H7 (cell line): ENCODE measurements around the gene TXLNG. TPM values are rescaled to one million over a fixed set of nuclear protein-coding genes. Genes with fewer than 3 reads are reported as not detected.

Experiments used
- DNase-seq: peaks from one replicate; pipeline ENCODE4 v3.0.0; 2012
- H3K27me3 ChIP-seq: 2 replicates; pipeline ENCODE4 v1.6.0; 2011; ENCODE audit warnings: mild to moderate bottlenecking, low read length; ENCODE audit not compliant: control insufficient read depth, insufficient read depth
- H3K36me3 ChIP-seq: replicated peaks from 2 replicates; pipeline ENCODE4 v1.5.1; 2011; ENCODE audit warnings: low read length; ENCODE audit not compliant: control insufficient read depth, insufficient read depth
- H3K4me3 ChIP-seq: 2 replicates; pipeline ENCODE4 v1.5.1; 2011; ENCODE audit warnings: low read depth, mild to moderate bottlenecking, control low read depth, low read length, moderate library complexity; ENCODE audit not compliant: insufficient read depth
- total RNA-seq: library from RNA; depleted of rRNA; stranded (reverse); fragments of >200 nt; shearing (Covaris generic); gene quantifications from 2 replicates; pipeline ENCODE4 v1.2.3, GENCODE V29; 2014

Gene TXLNG
- total RNA-seq, 1 experiment from 2014 or later, result 35.6 TPM

DNA sequence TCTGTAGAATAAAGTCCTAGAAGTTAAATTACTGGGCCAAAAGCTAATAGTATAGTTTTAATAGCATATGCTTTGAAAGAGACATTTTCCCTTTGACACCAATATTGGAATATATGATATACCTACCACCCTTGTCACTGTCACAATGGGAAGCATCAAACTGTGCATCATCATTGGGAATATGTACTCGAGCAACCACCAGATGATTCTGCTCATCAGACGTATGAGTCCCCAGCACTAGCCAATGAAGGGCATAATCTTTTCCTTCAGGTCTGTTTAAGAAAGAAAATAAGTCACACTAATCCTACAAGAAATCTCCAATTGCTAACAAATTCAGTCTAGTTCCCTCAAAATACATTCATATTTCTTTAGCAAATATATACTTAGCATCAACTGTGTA lies 76.6 kb downstream of the TXLNG start:
- no peak for DNase-seq
- Histone ChIP-seq H3K36me3 (peaks cover 40% of the 10 kb centered on the region), H3K27me3 (no peaks in the 10 kb centered on the region), H3K4me3 (no peak overlapping the region)

DNA sequence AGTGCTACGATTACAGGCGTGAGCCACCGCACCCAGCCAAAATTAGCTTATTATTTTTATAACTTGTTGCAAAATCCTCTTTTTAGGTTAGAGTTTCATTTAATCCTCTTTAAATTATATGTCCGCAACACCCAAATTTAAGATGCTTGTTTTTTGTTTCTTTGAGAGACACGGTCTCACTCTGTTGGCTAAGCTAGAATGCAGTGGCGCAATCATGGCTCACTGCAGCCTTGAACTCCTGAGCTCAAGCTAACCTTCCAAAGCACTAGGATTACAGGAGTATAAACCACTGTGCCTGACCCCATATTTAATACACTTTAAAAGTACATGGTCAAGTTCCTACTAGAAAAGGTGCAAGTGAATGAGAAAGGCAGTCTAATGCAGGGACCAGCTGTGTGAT lies 81.7 kb downstream of the TXLNG start:
- Histone ChIP-seq H3K27me3 (no peaks in the 10 kb centered on the region; the same call in 1 of the 2 replicates), H3K4me3 (no peak overlapping the region), H3K36me3 (peaks cover 11% of the 10 kb centered on the region)
- no peak for DNase-seq

DNA sequence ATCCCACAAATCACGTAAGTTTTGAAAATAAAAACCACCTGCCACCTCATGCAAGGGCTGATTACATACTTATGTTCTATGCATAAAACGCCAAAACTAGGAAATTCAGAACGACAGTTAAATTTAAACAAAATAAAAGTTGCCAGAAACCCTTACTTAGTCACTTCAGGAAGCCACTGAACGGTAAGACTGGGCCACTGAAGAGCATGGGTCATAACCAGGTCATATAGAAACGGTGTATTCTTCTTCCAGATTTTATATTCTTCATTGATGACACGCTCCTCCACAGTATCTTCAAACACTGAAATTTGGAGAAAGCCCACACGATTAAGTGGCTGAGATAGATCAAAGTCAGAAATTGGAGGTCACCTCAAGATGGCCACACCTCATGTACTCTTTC lies 82.7 kb downstream of the TXLNG start:
- H3K27me3 ChIP-seq, result no peaks in the 10 kb centered on the region; the same call in 1 of the 2 replicates
- peaks cover 10% of the 10 kb centered on the region for H3K36me3 ChIP-seq
- no peak for DNase-seq
- H3K4me3 ChIP-seq, result peak overlapping the region; percentile 95

- DNase-seq, result peak; percentile 88
- Histone ChIP-seq H3K4me3 (peak overlapping the region; percentile 95), H3K36me3 (peaks cover 10% of the 10 kb centered on the region), H3K27me3 (no peaks in the 10 kb centered on the region; the same call in 1 of the 2 replicates)
These were observed 83.3 kb downstream of the TXLNG start for GRCh38 chrX:16869393-16870094.

GRCh38 chrX:16870095-16870861 lies 84.0 kb downstream of the TXLNG start, which contains the start of gene RBBP7:
Gene RBBP7 (minus strand): TSS chrX:16870362. CDS start chrX:16870053, 309 bp downstream.
- peak; percentile 99 for DNase-seq
- H3K27me3 ChIP-seq, result no peaks in the 10 kb centered on the region; the same call in 1 of the 2 replicates
- H3K4me3 ChIP-seq, result peak within 1 kb of the TSS; percentile 95

GRCh38 chrX:16870862-16871815 lies 84.9 kb downstream of the TXLNG start:
- H3K36me3 ChIP-seq, result peaks cover 8% of the 10 kb centered on the region
- peak; percentile 60 for DNase-seq
- H3K27me3 ChIP-seq, result no peaks in the 10 kb centered on the region; the same call in 1 of the 2 replicates
- peak overlapping the region; percentile 71 for H3K4me3 ChIP-seq

More at GRCh38 chrX:16870095-16870861, 84.0 kb downstream of the TXLNG start, which contains the start of gene RBBP7:
- peaks cover 10% of the 10 kb centered on the region for H3K36me3 ChIP-seq

- H3K36me3 ChIP-seq, result peaks cover 1% of the 10 kb centered on the region
- H3K4me3 ChIP-seq, result no peak overlapping the region
- no peak for DNase-seq
- H3K27me3 ChIP-seq, result no peaks in the 10 kb centered on the region; the same call in 1 of the 2 replicates
These were observed 86.8 kb downstream of the TXLNG start for GRCh38 chrX:16873106-16873505.

- H3K36me3 ChIP-seq, result no peaks in the 10 kb centered on the region
These were observed 88.3 kb downstream of the TXLNG start for GRCh38 chrX:16874458-16875095.

DNA sequence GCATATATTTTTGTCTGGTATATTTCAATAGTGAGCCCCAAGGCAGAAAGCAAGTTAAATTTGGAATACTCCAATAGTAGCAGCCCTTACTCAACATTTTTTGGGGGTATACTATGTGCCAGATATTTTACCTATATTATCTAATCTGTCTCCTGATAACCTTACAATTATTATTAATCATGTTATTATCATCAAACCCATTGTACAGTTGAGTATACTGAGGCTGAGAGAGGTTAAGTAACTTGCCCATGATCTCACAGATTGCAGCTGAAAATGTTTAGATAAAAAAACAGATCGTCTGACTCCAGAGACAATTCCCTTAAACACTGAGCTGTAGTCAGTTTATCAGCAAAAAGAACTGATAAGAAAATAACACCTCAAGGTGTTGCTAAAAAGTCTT lies 90.4 kb downstream of the TXLNG start:
- Histone ChIP-seq H3K27me3 (peaks cover 3% of the 10 kb centered on the region), H3K4me3 (no peak overlapping the region)
- no peak for DNase-seq

More at GRCh38 chrX:16874458-16875095, 88.3 kb downstream of the TXLNG start:
- Histone ChIP-seq H3K27me3 (no peaks in the 10 kb centered on the region; the same call in 1 of the 2 replicates), H3K4me3 (no peak overlapping the region)
- no peak for DNase-seq

GRCh38 chrX:16882169-16882568 lies 95.9 kb downstream of the TXLNG start:
- peaks cover 8% of the 10 kb centered on the region for H3K27me3 ChIP-seq
- H3K36me3 ChIP-seq, result no peaks in the 10 kb centered on the region
- no peak overlapping the region for H3K4me3 ChIP-seq
- DNase-seq, result peak; percentile 23

More for the DNA sequence above, 90.4 kb downstream of the TXLNG start:
- H3K36me3 ChIP-seq, result no peaks in the 10 kb centered on the region

GRCh38 chrX:16882702-16883486 lies 96.6 kb downstream of the TXLNG start:
- DNase-seq, result peak; percentile 77
- Histone ChIP-seq H3K36me3 (no peaks in the 10 kb centered on the region), H3K27me3 (peaks cover 8% of the 10 kb centered on the region), H3K4me3 (peak overlapping the region; percentile 53)

- Histone ChIP-seq H3K27me3 (peaks cover 8% of the 10 kb centered on the region), H3K36me3 (no peaks in the 10 kb centered on the region), H3K4me3 (no peak overlapping the region)
- DNase-seq, result no peak
These were observed 97.2 kb downstream of the TXLNG start for GRCh38 chrX:16883487-16883804.

GRCh38 chrX:16885628-16886027 lies 99.4 kb downstream of the TXLNG start:
- Histone ChIP-seq H3K36me3 (no peaks in the 10 kb centered on the region), H3K27me3 (peaks cover 5% of the 10 kb centered on the region; the same call in 1 of the 2 replicates), H3K4me3 (no peak overlapping the region)
- no peak for DNase-seq
